GM19452 (cell line): ENCODE measurements around the gene PDLIM3.

Experiments used
- ATAC-seq: cut with Tn5 transposase; IDR thresholded peaks from one replicate; pipeline ENCODE4 v1.9.1; 2021; ENCODE audit not compliant: unreplicated experiment

Gene PDLIM3

DNA sequence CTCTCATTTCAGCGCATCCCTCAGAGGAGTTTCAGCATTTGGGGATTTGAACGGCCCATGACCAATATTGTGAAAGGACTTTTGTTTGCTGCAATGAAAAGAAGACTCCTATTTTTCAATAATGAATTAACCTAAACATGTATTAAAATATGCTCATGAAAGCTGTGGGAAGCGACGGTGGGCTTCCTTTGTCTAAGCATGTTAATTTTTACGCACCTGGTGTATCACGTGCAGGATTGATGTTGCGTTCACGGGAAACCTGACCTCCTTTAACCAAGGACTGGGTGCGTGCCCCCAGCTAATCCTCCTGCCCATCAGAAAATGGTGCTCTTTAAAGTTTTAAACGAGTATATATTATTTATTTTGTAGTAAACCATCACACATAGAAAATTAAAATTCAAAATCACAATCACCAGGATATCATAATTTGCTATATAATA is 63.2 kb downstream of the PDLIM3 start:
- no peak for ATAC-seq

DNA sequence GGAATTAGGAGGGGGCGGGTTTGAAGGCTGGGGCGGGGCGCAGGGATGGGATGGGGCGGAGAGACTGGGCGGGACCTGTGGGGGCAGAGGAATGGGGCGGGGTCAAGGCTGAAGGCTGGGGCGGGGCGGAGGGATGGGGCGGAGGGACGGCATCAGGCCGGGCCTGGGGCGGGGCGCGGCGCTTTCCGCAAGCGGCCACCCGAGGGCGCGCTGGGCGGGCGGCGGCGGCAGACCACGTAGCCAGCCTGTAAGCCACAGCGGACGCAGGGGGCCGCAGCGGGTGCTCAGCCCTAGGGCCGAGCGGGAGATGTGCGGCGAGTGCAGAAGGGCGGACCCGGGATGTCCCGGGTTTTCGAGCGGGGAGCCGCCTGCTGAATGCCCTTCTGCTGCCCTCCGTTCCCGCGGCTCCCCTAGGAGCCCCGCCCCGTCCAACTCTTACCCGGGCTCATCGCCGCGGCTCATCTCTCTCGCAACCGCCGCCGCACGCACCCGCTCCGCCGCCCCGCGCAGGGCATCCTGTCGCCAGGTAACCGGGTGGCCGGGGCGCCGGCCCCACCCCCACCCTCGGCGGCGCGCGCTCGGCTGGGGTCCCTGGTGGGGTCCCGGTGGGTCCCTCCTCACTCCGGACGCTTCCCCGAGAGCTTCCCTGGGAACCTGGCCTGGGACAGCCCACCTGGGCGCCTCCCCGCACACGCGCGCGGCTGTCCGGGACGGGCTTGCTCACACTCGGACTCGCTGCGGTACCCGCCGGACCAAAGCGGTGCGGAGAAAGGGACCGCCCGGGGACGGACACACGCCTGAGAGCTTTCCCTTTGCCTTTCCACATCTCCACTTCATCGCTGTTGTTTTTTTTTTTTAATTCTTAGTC is 63.8 kb downstream of the PDLIM3 start, which contains the start of gene CCDC110:
CCDC110 (minus strand) TSS at position 499 of the 868 bp plus-strand sequence; CDS start at position 449, 50 bp downstream.
- peak; percentile 88 for ATAC-seq

GRCh38 chr4:185470501-185471195 is 64.7 kb downstream of the PDLIM3 start:
- ATAC-seq = no peak

DNA sequence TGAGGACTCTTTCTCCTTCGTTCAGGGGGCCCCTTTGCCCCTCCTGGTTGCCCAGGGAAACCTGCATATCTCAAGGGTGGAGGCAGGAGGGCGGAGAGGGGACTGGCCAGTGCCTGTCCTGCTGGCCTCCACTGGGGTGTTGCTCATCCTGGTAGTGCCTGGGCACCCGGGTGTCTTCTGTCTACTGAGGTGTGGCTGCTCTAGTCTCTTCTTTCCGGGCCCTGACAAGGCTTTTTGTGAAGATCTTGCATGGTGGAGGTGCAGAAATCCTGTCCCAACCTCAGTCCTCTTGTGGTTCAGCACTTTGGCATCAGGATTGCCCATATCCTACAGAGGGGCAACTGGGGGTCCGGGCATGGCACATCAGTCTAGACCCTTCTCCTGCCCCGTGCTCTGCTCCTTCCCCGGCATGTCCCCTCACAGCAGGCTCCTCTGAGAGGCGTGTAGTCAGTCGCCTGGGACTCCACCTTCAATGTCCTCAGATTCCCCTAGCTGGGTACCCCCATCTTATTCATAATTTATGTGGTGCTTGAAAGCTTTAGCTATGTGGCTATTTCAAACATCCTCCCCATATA is 65.6 kb downstream of the PDLIM3 start:
- ATAC-seq = no peak

GRCh38 chr4:185468999-185469398 is 66.3 kb downstream of the PDLIM3 start:
- no peak for ATAC-seq

DNA sequence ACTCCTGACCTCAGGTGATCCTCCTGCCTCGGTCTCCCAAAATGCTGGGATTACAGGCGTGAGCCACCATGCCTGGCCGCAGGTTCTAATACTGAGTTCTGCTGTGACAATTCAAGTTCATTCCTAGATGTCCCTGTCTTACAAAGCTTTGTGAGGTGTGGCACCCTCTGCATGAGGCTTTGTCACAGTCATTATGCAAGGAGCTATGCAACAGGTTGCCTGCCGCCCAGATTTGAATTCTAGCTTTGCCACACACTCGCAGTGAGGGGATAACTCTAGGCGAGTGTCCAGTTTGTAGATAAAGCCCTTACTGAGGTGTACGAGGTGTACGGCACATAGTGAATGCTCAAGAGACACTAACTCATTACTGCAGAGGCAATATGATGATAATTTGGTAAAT is 67.3 kb downstream of the PDLIM3 start:
- ATAC-seq = no peak

- no peak for ATAC-seq
Observed at GRCh38 chr4:185467101-185467500, 68.2 kb downstream of the PDLIM3 start.

DNA sequence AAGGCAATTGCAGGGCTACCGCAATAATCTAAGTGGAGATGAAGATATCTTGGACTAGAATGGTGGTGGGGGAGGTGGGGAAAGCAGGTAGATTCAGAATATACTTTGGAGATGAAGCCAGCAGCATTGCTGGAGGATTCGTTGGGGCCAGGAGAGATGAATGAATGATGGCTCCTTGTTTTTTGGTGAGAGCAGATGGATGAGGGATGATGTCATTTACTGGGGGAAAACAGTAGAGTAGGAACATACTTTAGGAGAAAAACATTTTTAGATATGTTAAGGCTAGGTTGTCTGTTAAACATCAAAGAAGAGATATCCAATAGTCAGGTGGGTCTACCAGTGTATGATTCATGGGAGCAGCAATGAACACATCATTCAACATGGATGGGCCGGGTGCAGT is 69.6 kb downstream of the PDLIM3 start:
- ATAC-seq = no peak

DNA sequence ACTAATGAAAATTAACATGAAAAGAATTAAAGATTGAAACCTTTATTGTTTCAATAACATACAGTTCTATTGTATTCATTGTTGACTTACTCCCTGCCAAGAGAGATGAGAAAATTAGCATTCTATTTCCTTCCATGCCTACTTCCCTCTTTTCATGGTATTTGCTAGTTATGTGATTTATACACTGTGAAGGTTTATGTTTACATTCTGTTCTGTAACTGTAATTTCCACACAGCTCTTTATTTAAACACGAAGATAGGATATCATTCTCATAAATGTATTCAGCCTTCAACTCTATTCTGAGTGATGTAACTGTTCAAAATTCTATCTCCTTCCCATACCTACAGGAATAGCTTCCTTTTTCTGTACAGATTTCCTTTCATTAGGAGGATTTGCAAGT is 70.4 kb downstream of the PDLIM3 start:
- ATAC-seq = no peak

DNA sequence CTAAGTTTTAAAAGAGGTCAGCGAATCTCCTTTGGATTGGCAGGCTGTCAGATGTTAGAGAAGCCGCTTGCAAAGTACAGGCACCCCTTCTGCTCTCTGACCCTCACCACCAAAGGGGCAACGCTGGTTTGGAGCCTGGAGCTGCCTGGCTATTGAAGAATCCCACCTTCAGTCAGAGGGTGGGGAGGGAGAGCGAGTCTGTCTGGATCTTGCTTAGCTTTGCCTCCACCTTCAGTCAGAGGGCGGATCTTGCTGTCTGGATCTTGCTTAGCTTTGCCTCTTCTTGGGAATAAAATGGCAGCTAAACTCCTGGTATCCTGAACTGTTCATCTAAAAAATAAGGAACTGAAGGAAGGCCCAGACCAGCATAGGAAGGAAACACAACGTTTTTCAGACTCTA is 71.1 kb downstream of the PDLIM3 start:
- no peak for ATAC-seq

GRCh38 chr4:185463541-185463940 is 71.8 kb downstream of the PDLIM3 start:
- no peak for ATAC-seq

DNA sequence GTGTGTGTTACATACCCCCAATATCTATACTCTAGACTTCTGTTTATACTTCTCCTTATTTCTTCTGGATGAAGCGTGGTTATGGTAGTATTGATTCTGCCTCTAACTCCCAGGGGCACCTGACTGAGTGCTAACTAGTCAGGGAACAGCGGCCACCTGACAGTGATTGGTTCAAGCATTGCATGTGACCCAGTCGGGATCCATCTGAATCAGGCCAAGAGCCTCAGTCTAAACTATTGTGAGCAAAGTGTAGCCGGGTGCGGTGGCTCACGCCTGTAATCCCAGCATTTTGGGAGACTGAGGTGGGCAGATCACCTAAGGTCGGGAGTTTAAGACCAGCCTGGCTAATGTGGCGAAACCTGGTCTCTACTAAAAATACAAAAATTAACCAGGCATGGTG is 73.7 kb downstream of the PDLIM3 start:
- no peak for ATAC-seq

GRCh38 chr4:185457136-185457535 is 78.2 kb downstream of the PDLIM3 start:
- ATAC-seq = no peak

DNA sequence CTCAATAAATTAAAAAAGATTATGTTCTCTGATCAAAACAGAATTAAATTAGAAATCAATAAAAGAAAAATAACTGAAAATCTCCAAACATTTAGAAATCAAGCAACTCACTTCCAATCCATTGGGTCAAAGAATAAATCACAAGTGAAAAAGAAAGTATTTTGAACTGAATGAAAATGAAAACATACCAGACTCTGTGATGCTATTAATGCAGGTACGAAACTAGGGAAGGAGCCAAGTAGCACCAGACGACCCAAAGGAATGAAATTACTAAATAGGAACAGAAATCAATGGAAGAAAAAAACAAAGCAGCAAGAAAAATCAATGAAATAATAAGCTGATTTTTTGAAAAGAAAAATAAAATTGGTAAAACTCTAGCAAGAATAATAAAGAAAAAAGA is 79.2 kb downstream of the PDLIM3 start:
- no peak for ATAC-seq
